Stimulated activated CD8-positive, alpha-beta memory T cell treated with anti-CD3 and anti-CD28 coated beads, Interleukin-4, amount 100 ng/mL, for 4 hours (primary cell): ENCODE data around the gene RANBP3L.
"Not testable (repeated sequence)": the region's sequence is repeated elsewhere in the genome, so short reads cannot be mapped to it uniquely, and the experiment has no call there.

Experiments
- DNase-seq, 2 donors: peaks; one replicate each; pipeline ENCODE4 v3.0.0-alpha.2; 2020; ENCODE audit warnings: low read depth in 2 of 2, low spot score in 1 of 2

Gene RANBP3L

GRCh38 chr5:36209664-36210063 lies 92.0 kb downstream of the RANBP3L start:
- no peak for DNase-seq

- no peak for DNase-seq
Measured at GRCh38 chr5:36208786-36209185, 92.9 kb downstream of the RANBP3L start.

- no peak for DNase-seq
Measured at GRCh38 chr5:36206913-36207312, 94.8 kb downstream of the RANBP3L start.

GRCh38 chr5:36205329-36205728 lies 96.4 kb downstream of the RANBP3L start:
- DNase-seq, result no peak

- no peak for DNase-seq
Measured at GRCh38 chr5:36202521-36202961, 99.2 kb downstream of the RANBP3L start.

- DNase-seq, result no peak
Measured at GRCh38 chr5:36200513-36200912, 101.2 kb downstream of the RANBP3L start.

GRCh38 chr5:36199620-36200019 lies 102.1 kb downstream of the RANBP3L start:
- DNase-seq, result no peak

GRCh38 chr5:36198783-36199182 lies 102.9 kb downstream of the RANBP3L start:
- not testable (repeated sequence) for DNase-seq
